ENCODE data around the gene CCR3.

Gene CCR3

DNA sequence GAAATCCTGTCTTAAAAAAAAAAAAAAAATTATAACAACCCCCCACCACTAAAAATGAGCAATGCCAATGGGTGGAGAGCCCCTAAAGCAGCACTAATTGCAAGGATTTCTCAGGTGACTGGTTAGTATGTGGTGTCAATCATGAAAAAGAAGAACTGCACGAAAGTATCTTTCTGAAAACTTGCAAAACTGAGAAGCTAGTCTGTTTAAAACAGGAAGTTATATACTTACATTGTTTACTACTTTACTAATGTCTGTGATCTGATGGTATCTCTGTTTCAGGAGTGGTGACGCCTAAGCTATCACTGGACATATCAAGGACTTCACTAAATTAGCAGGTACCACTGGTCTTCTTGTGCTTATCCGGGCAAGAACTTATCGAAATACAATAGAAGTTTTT is at the start of gene CCR3:
TSS of gene CCR3 (plus strand) at position 341 of the 400 bp plus-strand sequence. CDS start 22,699 bp downstream, outside the sequence.
- no peak for TF ChIP-seq EZH2phosphoT487 (conservative IDR thresholded peaks at IDR 0.05; ENCODE audit: low read length)
- no peak for TF ChIP-seq CTCF (IDR thresholded peaks at IDR 0.05; ENCODE audit: insufficient read depth, low read length, poor library complexity, severe bottlenecking)
- H3F3A ChIP-seq (ENCODE audit: insufficient read depth) = no peaks in the 10 kb centered on the region
- H2AFZ ChIP-seq (ENCODE audit: low read depth, low read length, severe bottlenecking) = no peak within 1 kb of the TSS
- H3K4me2 ChIP-seq (ENCODE audit: low read depth, low read length, poor library complexity, severe bottlenecking) = no peak within 1 kb of the TSS
- no peak within 1 kb of the TSS for H3K4me3 ChIP-seq (ENCODE audit: insufficient read depth, low read length, poor library complexity, severe bottlenecking)
- H3K27ac ChIP-seq (ENCODE audit: low read depth, low read length) = no peak within 1 kb of the TSS
- H3K9me2 ChIP-seq (replicated peaks; ENCODE audit: insufficient read depth, low read length) = no peaks in the 10 kb centered on the region
- no peaks in the 10 kb centered on the region for H3K36me3 ChIP-seq (ENCODE audit: low read length)
- no peaks in the 10 kb centered on the region for H3K9me3 ChIP-seq (ENCODE audit: insufficient read depth, low read length)
- H4K20me1 ChIP-seq (ENCODE audit: low read depth, low read length) = no peaks in the 10 kb centered on the region
- H3K79me2 ChIP-seq (ENCODE audit: insufficient read depth, low read length) = no peaks in the 10 kb centered on the region
- no peak within 1 kb of the TSS for H3K9ac ChIP-seq (ENCODE audit: low read length)
- no peaks in the 10 kb centered on the region for H3K27me3 ChIP-seq (ENCODE audit: low read length)

DNA sequence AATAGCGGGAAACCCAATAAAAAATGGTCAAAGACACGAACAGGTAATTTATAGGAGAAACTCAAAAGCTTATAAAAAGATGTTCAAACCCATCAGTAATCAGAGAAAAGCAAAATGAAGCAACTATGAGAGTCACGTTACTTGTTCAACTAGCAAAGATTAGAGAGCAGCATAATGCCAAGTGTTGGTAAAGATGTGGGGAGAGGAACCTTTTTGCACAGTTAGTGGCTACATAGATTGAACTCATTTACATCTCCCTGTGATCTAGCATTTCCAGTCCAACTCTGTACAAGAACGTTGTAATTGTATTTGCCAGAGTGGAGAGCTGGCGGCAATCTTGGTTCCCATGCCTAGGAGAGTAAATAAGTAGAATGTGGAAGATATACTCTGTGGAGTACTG is 49.3 kb upstream of the CCR3 start:
- Histone ChIP-seq H3K9ac (ENCODE audit: low read length) (no peak overlapping the region), H3K9me2 (replicated peaks; ENCODE audit: insufficient read depth, low read length) (no peaks in the 10 kb centered on the region), H3K9me3 (ENCODE audit: insufficient read depth, low read length) (peaks cover 3% of the 10 kb centered on the region; the same call in 1 of the 2 replicates), H3K79me2 (ENCODE audit: insufficient read depth, low read length) (no peaks in the 10 kb centered on the region), H3K4me2 (ENCODE audit: low read depth, low read length, poor library complexity, severe bottlenecking) (no peak overlapping the region), H3F3A (ENCODE audit: insufficient read depth) (no peaks in the 10 kb centered on the region), H3K27me3 (ENCODE audit: low read length) (no peaks in the 10 kb centered on the region; the same call in 1 of the 2 replicates), H3K36me3 (ENCODE audit: low read length) (no peaks in the 10 kb centered on the region), H3K4me3 (ENCODE audit: insufficient read depth, low read length, poor library complexity, severe bottlenecking) (no peak overlapping the region), H2AFZ (ENCODE audit: low read depth, low read length, severe bottlenecking) (no peak overlapping the region), H3K27ac (ENCODE audit: low read depth, low read length) (no peak overlapping the region), H4K20me1 (ENCODE audit: low read depth, low read length) (no peaks in the 10 kb centered on the region)
- TF ChIP-seq CTCF (IDR thresholded peaks at IDR 0.05; ENCODE audit: insufficient read depth, low read length, poor library complexity, severe bottlenecking) = no peak
- TF ChIP-seq EZH2phosphoT487 (conservative IDR thresholded peaks at IDR 0.05; ENCODE audit: low read length) = no peak

- no peak overlapping the region for H3K27ac ChIP-seq (ENCODE audit: low read depth, low read length)
- no peak overlapping the region for H3K9ac ChIP-seq (ENCODE audit: low read length)
- no peak overlapping the region for H3K4me2 ChIP-seq (ENCODE audit: low read depth, low read length, poor library complexity, severe bottlenecking)
- H4K20me1 ChIP-seq (ENCODE audit: low read depth, low read length) = no peaks in the 10 kb centered on the region
- H3K27me3 ChIP-seq (ENCODE audit: low read length) = no peaks in the 10 kb centered on the region; the same call in 1 of the 2 replicates
- H3K9me3 ChIP-seq (ENCODE audit: insufficient read depth, low read length) = peaks cover 3% of the 10 kb centered on the region; the same call in 1 of the 2 replicates
- H3K4me3 ChIP-seq (ENCODE audit: insufficient read depth, low read length, poor library complexity, severe bottlenecking) = no peak overlapping the region
- TF ChIP-seq CTCF (IDR thresholded peaks at IDR 0.05; ENCODE audit: insufficient read depth, low read length, poor library complexity, severe bottlenecking) (no peak), EZH2phosphoT487 (conservative IDR thresholded peaks at IDR 0.05; ENCODE audit: low read length) (no peak)
- H3K79me2 ChIP-seq (ENCODE audit: insufficient read depth, low read length) = no peaks in the 10 kb centered on the region
- H3K36me3 ChIP-seq (ENCODE audit: low read length) = no peaks in the 10 kb centered on the region
- no peak overlapping the region for H2AFZ ChIP-seq (ENCODE audit: low read depth, low read length, severe bottlenecking)
- H3F3A ChIP-seq (ENCODE audit: insufficient read depth) = no peaks in the 10 kb centered on the region
- no peaks in the 10 kb centered on the region for H3K9me2 ChIP-seq (replicated peaks; ENCODE audit: insufficient read depth, low read length)
These were observed 48.8 kb upstream of the CCR3 start for GRCh38 chr3:46193436-46193835.
